SK-N-SH (cell line): ENCODE measurements around the gene LRRC70. TPM values are rescaled to one million over a fixed set of nuclear protein-coding genes. Genes with fewer than 3 reads are reported as not detected.

Source experiments
- CTCF ChIA-PET: fragments of 300-600, 350-600 bp; formaldehyde crosslinking; extraction: SDS; loops from one replicate; lab custom pipeline; 2021; lab: Yijun Ruan, JAX
- POLR2A ChIA-PET: fragments of 350-600 bp; sonication (Branson Sonifier 250); formaldehyde crosslinking; extraction: SDS; loops from one replicate; lab custom pipeline; 2020; ENCODE audit warnings: antibody characterized with exemption, inconsistent platforms; lab: Yijun Ruan, JAX
- DNase-seq: peaks from one replicate; pipeline ENCODE4 v3.0.0; 2012
- H2AFZ ChIP-seq: fragments of 200-600 bp; sonication (generic); 2 replicates; pipeline ENCODE4 v1.8.1; 2016; ENCODE audit warnings: antibody characterized with exemption, mild to moderate bottlenecking, low read depth
- H3F3A ChIP-seq: fragments of 200-600 bp; sonication (generic); replicated peaks from 2 replicates; pipeline ENCODE3; 2016; ENCODE audit warnings: antibody characterized with exemption, mild to moderate bottlenecking; ENCODE audit not compliant: insufficient read depth
- H3K27ac ChIP-seq, 2 experiments: fragments of 200-500 bp in 1 of 2; fragments of 200-600 bp in 1 of 2; sonication (Bioruptor generic) in 1 of 2; sonication (generic), shearing (Covaris generic) in 1 of 2; 2 replicates each; pipeline versions ENCODE4 v1.5.1 to v1.6.1; 2014 to 2016; ENCODE audit warnings: low read depth in 2 of 2, inconsistent platforms in 1 of 2, low read length in 1 of 2, mild to moderate bottlenecking in 1 of 2, mixed read lengths in 1 of 2
- H3K27me3 ChIP-seq: fragments of 200-600 bp; sonication (generic), shearing (Covaris generic); 2 replicates; pipeline ENCODE4 v1.6.1; 2016; ENCODE audit warnings: mixed run types; ENCODE audit not compliant: insufficient read depth
- H3K36me3 ChIP-seq, 2 experiments: fragments of 200-500 bp in 1 of 2; fragments of 200-600 bp in 1 of 2; sonication (Bioruptor generic) in 1 of 2; sonication (generic) in 1 of 2; replicated peaks in 1 of 2; 2 replicates each; pipeline versions ENCODE3 to v1.5.1; 2014 to 2016; ENCODE audit warnings: low read length in 1 of 2, mild to moderate bottlenecking in 1 of 2; ENCODE audit not compliant: insufficient read depth in 2 of 2, control insufficient read depth in 1 of 2
- H3K4me1 ChIP-seq, 2 experiments: fragments of 200-500 bp in 1 of 2; fragments of 200-600 bp in 1 of 2; sonication (Bioruptor generic) in 1 of 2; sonication (generic), shearing (Covaris generic) in 1 of 2; 2 replicates each; pipeline versions ENCODE4 v1.5.1 to v1.6.1; 2014 to 2016; ENCODE audit warnings: low read depth in 1 of 2, low read length in 1 of 2, mixed run types in 1 of 2; ENCODE audit not compliant: insufficient read depth in 2 of 2, control insufficient read depth in 1 of 2
- H3K4me2 ChIP-seq: fragments of 200-600 bp; sonication (generic), shearing (Covaris generic); 2 replicates; pipeline ENCODE4 v1.6.1; 2017; ENCODE audit warnings: mixed run types
- H3K4me3 ChIP-seq, 2 experiments: fragments of 200-500 bp in 1 of 2; fragments of 200-600 bp in 1 of 2; sonication (Bioruptor generic) in 1 of 2; sonication (generic), shearing (Covaris generic) in 1 of 2; 2 replicates each; pipeline versions ENCODE4 v1.5.1 to v1.8.1; 2014 to 2016; ENCODE audit warnings: low read depth in 2 of 2, inconsistent platforms in 1 of 2, low read length in 1 of 2, mild to moderate bottlenecking in 1 of 2, mixed read lengths in 1 of 2, moderate library complexity in 1 of 2
- H3K79me2 ChIP-seq: fragments of 200-600 bp; sonication (generic); 2 replicates; pipeline ENCODE4 v1.8.1; 2017; ENCODE audit warnings: mild to moderate bottlenecking; ENCODE audit not compliant: insufficient read depth
- H3K9ac ChIP-seq: fragments of 200-600 bp; sonication (generic); 2 replicates; pipeline ENCODE4 v1.6.1; 2017; ENCODE audit warnings: mixed run types
- H3K9me2 ChIP-seq: fragments of 200-600 bp; sonication (generic); 2 replicates; pipeline ENCODE4 v1.6.1; 2017; ENCODE audit warnings: mixed run types
- H3K9me3 ChIP-seq: fragments of 200-600 bp; sonication (generic); 2 replicates; pipeline ENCODE4 v1.6.1; 2017; ENCODE audit warnings: mixed run types, mild to moderate bottlenecking, moderate library complexity
- H4K20me1 ChIP-seq: fragments of 200-600 bp; sonication (generic); 2 replicates; pipeline ENCODE4 v1.6.1; 2017; ENCODE audit warnings: mild to moderate bottlenecking, mixed run types; ENCODE audit not compliant: insufficient read depth
- EP300 ChIP-seq, 2 experiments: IDR thresholded peaks; 2 replicates each; pipeline versions ENCODE4 v1.4.0 to v1.6.1; 2012; ENCODE audit warnings: borderline replicate concordance in 1 of 2, low read depth in 1 of 2, low read length in 1 of 2
- FOSL2 ChIP-seq: IDR thresholded peaks from 2 replicates; pipeline ENCODE4 v1.4.0; 2012; ENCODE audit warnings: low read depth, mild to moderate bottlenecking, moderate library complexity, borderline replicate concordance
- GABPA ChIP-seq: IDR thresholded peaks from 2 replicates; pipeline ENCODE4 v1.4.0; 2012; ENCODE audit warnings: low read depth, mild to moderate bottlenecking
- NRF1 ChIP-seq: IDR thresholded peaks from 2 replicates; pipeline ENCODE4 v1.6.1; 2012; ENCODE audit warnings: low read depth, mild to moderate bottlenecking, low read length
- RAD21 ChIP-seq: IDR thresholded peaks from 2 replicates; pipeline ENCODE4 v1.6.1; 2012; ENCODE audit warnings: mild to moderate bottlenecking, low read length
- REST ChIP-seq: IDR thresholded peaks from 2 replicates; pipeline ENCODE4 v1.6.1; 2012; ENCODE audit warnings: mild to moderate bottlenecking, low read depth, low read length, moderate library complexity
- RFX5 ChIP-seq: IDR thresholded peaks from 2 replicates; pipeline ENCODE4 v1.6.1; 2012; ENCODE audit warnings: mild to moderate bottlenecking, improper control_type of control experiment, low read length
- SMC3 ChIP-seq: IDR thresholded peaks from 2 replicates; pipeline ENCODE4 v1.6.1; 2012; ENCODE audit warnings: low read depth, low read length, improper control_type of control experiment
- WGBS: methylation state at CpG from one replicate; pipeline ENCODE4 v1.1.6; 2017; ENCODE audit warnings: low lambda C conversion rate; 5-methylcytosine and 5-hydroxymethylcytosine counted together
- polyA plus RNA-seq, 3 experiments: library from polyadenylated mRNA; depleted of rRNA; stranded (reverse); fragments of >200 nt; gene quantifications; 2 replicates each; pipeline ENCODE4 v1.2.3, GENCODE V29; 2012
- TF ChIP-seq, protein P1 (sequence below): IDR thresholded peaks from 2 replicates; pipeline ENCODE4 v1.4.0; 2012; ENCODE audit warnings: low read depth, borderline replicate concordance
- TF ChIP-seq, protein P2 (sequence below): fragments of 150-350 bp; IDR thresholded peaks from 2 replicates; pipeline ENCODE4 v1.6.1; 2016; ENCODE audit warnings: mild to moderate bottlenecking, low read depth, low read length
- TF ChIP-seq, protein P3 (sequence below): fragments of 150-350 bp; IDR thresholded peaks from 2 replicates; pipeline ENCODE4 v1.6.1; 2017; ENCODE audit warnings: antibody characterized with exemption, low read length, low read depth, borderline replicate concordance

LRRC70 gene
- polyA plus RNA-seq, 1 of the 3 experiments (the other 2 are of a cell fraction): 0.08 TPM

- TF ChIP-seq, protein P1, sequence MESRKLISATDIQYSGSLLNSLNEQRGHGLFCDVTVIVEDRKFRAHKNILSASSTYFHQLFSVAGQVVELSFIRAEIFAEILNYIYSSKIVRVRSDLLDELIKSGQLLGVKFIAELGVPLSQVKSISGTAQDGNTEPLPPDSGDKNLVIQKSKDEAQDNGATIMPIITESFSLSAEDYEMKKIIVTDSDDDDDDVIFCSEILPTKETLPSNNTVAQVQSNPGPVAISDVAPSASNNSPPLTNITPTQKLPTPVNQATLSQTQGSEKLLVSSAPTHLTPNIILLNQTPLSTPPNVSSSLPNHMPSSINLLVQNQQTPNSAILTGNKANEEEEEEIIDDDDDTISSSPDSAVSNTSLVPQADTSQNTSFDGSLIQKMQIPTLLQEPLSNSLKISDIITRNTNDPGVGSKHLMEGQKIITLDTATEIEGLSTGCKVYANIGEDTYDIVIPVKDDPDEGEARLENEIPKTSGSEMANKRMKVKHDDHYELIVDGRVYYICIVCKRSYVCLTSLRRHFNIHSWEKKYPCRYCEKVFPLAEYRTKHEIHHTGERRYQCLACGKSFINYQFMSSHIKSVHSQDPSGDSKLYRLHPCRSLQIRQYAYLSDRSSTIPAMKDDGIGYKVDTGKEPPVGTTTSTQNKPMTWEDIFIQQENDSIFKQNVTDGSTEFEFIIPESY: no peak
- TF ChIP-seq FOSL2: no peak
- no peak for TF ChIP-seq EP300 (IDR thresholded peaks at IDR 0.05; ENCODE audit: borderline replicate concordance in 1 of 2, low read depth in 1 of 2, low read length in 1 of 2)
- TF ChIP-seq, protein P2, sequence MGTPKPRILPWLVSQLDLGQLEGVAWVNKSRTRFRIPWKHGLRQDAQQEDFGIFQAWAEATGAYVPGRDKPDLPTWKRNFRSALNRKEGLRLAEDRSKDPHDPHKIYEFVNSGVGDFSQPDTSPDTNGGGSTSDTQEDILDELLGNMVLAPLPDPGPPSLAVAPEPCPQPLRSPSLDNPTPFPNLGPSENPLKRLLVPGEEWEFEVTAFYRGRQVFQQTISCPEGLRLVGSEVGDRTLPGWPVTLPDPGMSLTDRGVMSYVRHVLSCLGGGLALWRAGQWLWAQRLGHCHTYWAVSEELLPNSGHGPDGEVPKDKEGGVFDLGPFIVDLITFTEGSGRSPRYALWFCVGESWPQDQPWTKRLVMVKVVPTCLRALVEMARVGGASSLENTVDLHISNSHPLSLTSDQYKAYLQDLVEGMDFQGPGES: no peak
- TF ChIP-seq REST: no peak
- no peak for TF ChIP-seq RFX5
Observed at GRCh38 chr5:62603934-62604333, 25.3 kb downstream of the LRRC70 start (continued).

GRCh38 chr5:62605638-62606037, 27.0 kb downstream of the LRRC70 start:
- ChIA-PET POLR2A (no interaction called here), CTCF (interaction anchor here (1.0 kb wide), 1 partner anchor 19 kb away, joined by 3 read pairs; no protein-coding TSS in a partner anchor)
- Histone ChIP-seq H3K4me2 (no peak overlapping the region), H4K20me1 (no peaks in the 10 kb centered on the region), H3K79me2 (no peaks in the 10 kb centered on the region), H3K4me1 (no peaks in the 10 kb centered on the region), H3F3A (no peaks in the 10 kb centered on the region), H3K27ac (no peak overlapping the region), H3K9me3 (no peaks in the 10 kb centered on the region), H3K27me3 (no peaks in the 10 kb centered on the region), H3K36me3 (peaks cover 5 to 14% of the 10 kb centered on the region in 2 experiments), H3K9me2 (no peaks in the 10 kb centered on the region), H3K4me3 (no peak overlapping the region), H3K9ac (no peak overlapping the region), H2AFZ (no peak overlapping the region)
- DNase-seq: no peak
- TF ChIP-seq SMC3: no peak
- no peak for TF ChIP-seq NRF1
- no peak for TF ChIP-seq RAD21
- TF ChIP-seq, protein P3, sequence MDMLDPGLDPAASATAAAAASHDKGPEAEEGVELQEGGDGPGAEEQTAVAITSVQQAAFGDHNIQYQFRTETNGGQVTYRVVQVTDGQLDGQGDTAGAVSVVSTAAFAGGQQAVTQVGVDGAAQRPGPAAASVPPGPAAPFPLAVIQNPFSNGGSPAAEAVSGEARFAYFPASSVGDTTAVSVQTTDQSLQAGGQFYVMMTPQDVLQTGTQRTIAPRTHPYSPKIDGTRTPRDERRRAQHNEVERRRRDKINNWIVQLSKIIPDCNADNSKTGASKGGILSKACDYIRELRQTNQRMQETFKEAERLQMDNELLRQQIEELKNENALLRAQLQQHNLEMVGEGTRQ: no peak
- TF ChIP-seq GABPA: no peak
- WGBS: 96% methylated on average over 4 of the region's 4 CpGs
